OCI-LY3 (cell line): Measurements from ENCODE around the gene GUK1.

Experiments used
- H2AFZ ChIP-seq: fragments of 200-600, 300-600 bp; shearing (Covaris generic); 2 replicates; pipeline ENCODE4 v1.6.0; 2014; ENCODE audit warnings: antibody characterized with exemption, low read depth, low read length
- H3K27ac ChIP-seq: fragments of 200-600, 300-600 bp; sonication (generic); 2 replicates; pipeline ENCODE4 v1.5.1; 2014; ENCODE audit warnings: mild to moderate bottlenecking, low read length, moderate library complexity, mixed read lengths
- H3K27me3 ChIP-seq: fragments of 200-600, 300-600 bp; sonication (generic); 2 replicates; pipeline ENCODE4 v1.6.1; 2014; ENCODE audit warnings: low read depth, low read length, mixed read lengths
- H3K36me3 ChIP-seq: fragments of 200-600, 300-600 bp; sonication (generic); replicated peaks from 2 replicates; pipeline ENCODE3; 2014; ENCODE audit warnings: low read depth, low read length, mixed read lengths
- H3K4me1 ChIP-seq: fragments of 300-600, 200-600 bp; sonication (generic); 2 replicates; pipeline ENCODE4 v1.6.1; 2014; ENCODE audit warnings: low read length, mixed read lengths
- H3K4me2 ChIP-seq: fragments of 200-600, 300-600 bp; sonication (generic); 2 replicates; pipeline ENCODE4 v1.6.1; 2014; ENCODE audit warnings: low read length, mixed read lengths
- H3K4me3 ChIP-seq: fragments of 300-600, 200-600 bp; sonication (generic); 2 replicates; pipeline ENCODE4 v1.5.1; 2014; ENCODE audit warnings: antibody characterized with exemption, mild to moderate bottlenecking, low read length, moderate library complexity
- H3K79me2 ChIP-seq: fragments of 300-600, 200-600 bp; shearing (Covaris generic); 2 replicates; pipeline ENCODE4 v1.6.1; 2014; ENCODE audit warnings: mild to moderate bottlenecking, low read length, mixed read lengths
- H3K9ac ChIP-seq: fragments of 300-600, 200-600 bp; shearing (Covaris generic); 2 replicates; pipeline ENCODE4 v1.6.0; 2014; ENCODE audit warnings: mild to moderate bottlenecking, low read length, moderate library complexity
- H3K9me3 ChIP-seq: fragments of 200-600, 300-600 bp; shearing (Covaris generic); 2 replicates; pipeline ENCODE4 v1.6.1; 2014; ENCODE audit warnings: low read length, mixed read lengths; ENCODE audit not compliant: insufficient read depth
- H4K20me1 ChIP-seq: fragments of 200-600, 300-600 bp; sonication (generic); 2 replicates; pipeline ENCODE4 v1.6.1; 2016; ENCODE audit warnings: low read length, mixed read lengths; ENCODE audit not compliant: insufficient read depth
- EZH2phosphoT487 ChIP-seq: fragments of 200-600 bp; shearing (Covaris generic); IDR thresholded peaks from 2 replicates; pipeline ENCODE4 v1.6.1; 2018; ENCODE audit warnings: antibody characterized with exemption, mixed run types, low read depth
- TF ChIP-seq, protein P1 (sequence below): fragments of 200-600, 300-600 bp; sonication (generic); IDR thresholded peaks from 2 replicates; pipeline ENCODE4 v1.5.1; 2014; ENCODE audit warnings: antibody characterized with exemption, low read length, low read depth

Gene GUK1

GRCh38 chr1:228100822-228101613, 39.1 kb upstream of the GUK1 start:
- Histone ChIP-seq H3K9me3 (no peaks in the 10 kb centered on the region), H3K9ac (0 out of 2 replicates have a peak overlapping the region, but pooled peaks have one; percentile 80), H3K27ac (peak overlapping the region; percentile 0; the same call in 1 of the 2 replicates), H3K4me2 (peak overlapping the region; percentile 80), H4K20me1 (peaks cover 50% of the 10 kb centered on the region), H3K4me3 (peak overlapping the region; percentile 87), H3K27me3 (no peaks in the 10 kb centered on the region), H3K79me2 (peaks cover 62% of the 10 kb centered on the region), H3K36me3 (peaks cover 45% of the 10 kb centered on the region), H3K4me1 (peaks cover 17% of the 10 kb centered on the region), H2AFZ (no peak overlapping the region)
- no peak for TF ChIP-seq EZH2phosphoT487
- TF ChIP-seq, protein P1, sequence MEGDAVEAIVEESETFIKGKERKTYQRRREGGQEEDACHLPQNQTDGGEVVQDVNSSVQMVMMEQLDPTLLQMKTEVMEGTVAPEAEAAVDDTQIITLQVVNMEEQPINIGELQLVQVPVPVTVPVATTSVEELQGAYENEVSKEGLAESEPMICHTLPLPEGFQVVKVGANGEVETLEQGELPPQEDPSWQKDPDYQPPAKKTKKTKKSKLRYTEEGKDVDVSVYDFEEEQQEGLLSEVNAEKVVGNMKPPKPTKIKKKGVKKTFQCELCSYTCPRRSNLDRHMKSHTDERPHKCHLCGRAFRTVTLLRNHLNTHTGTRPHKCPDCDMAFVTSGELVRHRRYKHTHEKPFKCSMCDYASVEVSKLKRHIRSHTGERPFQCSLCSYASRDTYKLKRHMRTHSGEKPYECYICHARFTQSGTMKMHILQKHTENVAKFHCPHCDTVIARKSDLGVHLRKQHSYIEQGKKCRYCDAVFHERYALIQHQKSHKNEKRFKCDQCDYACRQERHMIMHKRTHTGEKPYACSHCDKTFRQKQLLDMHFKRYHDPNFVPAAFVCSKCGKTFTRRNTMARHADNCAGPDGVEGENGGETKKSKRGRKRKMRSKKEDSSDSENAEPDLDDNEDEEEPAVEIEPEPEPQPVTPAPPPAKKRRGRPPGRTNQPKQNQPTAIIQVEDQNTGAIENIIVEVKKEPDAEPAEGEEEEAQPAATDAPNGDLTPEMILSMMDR: no peak

DNA sequence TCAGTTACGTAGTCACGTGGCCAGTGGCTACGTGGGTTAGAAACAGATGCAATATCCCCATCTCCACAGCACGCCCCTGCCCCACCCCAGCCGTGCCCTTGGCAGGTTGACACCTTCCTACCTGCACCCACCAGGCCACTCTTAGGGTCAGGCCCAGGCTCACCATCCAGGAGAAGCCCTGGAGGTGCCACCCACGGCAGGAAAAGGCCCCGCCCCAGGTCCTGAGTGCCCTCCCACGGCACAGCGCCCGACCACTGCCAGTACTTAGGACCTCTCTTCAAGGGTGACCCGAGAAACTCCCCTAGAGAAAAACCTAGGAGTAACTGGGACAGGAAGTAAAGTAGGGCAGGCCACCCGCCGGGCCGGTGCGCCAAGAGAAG, 38.5 kb upstream of the GUK1 start:
- H3K79me2 ChIP-seq: peaks cover 56% of the 10 kb centered on the region

DNA sequence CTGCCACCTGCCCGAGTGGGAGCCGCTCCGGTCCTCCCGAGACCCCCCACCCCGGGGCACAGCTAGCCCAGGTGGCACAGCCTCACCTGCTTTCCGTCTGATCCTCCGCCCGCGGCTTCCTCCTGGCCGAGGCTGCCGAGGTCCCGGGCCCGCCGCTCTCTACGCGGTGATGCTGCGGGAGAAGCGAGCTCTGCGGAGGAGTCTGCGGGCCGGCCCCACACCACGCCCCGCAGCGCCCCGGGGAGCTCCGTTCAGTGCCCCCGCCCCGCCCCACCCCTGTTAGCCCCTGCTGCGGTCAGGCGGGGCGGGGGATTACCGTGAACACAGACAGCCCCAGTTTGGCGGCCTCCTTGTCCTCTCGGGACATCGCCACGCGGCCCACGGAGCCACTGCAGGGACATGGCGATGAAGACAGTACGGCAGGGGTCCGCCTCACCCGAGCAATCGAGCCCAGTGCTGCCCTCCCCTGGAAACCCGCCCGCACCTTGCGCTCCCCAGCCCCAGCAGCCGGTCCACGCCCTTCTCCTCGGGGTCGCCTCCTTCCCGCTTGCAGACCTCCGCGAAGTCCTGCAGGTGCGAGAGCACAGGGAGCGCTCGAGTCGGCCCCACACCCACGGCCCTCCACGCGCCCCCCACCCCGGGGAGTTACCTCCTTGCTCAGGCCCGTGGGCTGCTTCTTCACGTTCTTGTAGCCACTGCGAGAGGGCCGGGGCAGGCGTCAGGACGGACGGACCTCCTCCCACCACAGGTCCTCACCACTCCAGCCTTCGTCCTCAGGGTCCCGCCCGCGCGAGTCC, 37.9 kb upstream of the GUK1 start:
- Histone ChIP-seq H3K9ac (peak overlapping the region; percentile 80), H3K4me1 (peaks cover 17% of the 10 kb centered on the region), H3K79me2 (peaks cover 50% of the 10 kb centered on the region), H2AFZ (no peak overlapping the region), H3K36me3 (peaks cover 40% of the 10 kb centered on the region), H3K27ac (peak overlapping the region; percentile 0; the same call in 1 of the 2 replicates), H4K20me1 (peaks cover 38% of the 10 kb centered on the region), H3K27me3 (no peaks in the 10 kb centered on the region), H3K4me2 (peak overlapping the region; percentile 80), H3K4me3 (peak overlapping the region; percentile 87), H3K9me3 (no peaks in the 10 kb centered on the region)
- TF ChIP-seq, protein P1: peak; percentile 36
- TF ChIP-seq EZH2phosphoT487: no peak

More for the DNA sequence above, 38.5 kb upstream of the GUK1 start:
- peak overlapping the region; percentile 0; the same call in 1 of the 2 replicates for H3K27ac ChIP-seq
- peak overlapping the region; percentile 80 for H3K4me2 ChIP-seq
- H4K20me1 ChIP-seq: peaks cover 44% of the 10 kb centered on the region
- TF ChIP-seq EZH2phosphoT487: no peak
- TF ChIP-seq, protein P1: no peak
- peaks cover 17% of the 10 kb centered on the region for H3K4me1 ChIP-seq
- H3K36me3 ChIP-seq: peaks cover 43% of the 10 kb centered on the region
- no peaks in the 10 kb centered on the region for H3K27me3 ChIP-seq
- no peak overlapping the region for H2AFZ ChIP-seq
- peak overlapping the region; percentile 87 for H3K4me3 ChIP-seq
- peak overlapping the region; percentile 80 for H3K9ac ChIP-seq
- no peaks in the 10 kb centered on the region for H3K9me3 ChIP-seq
